IgD-negative memory B cell (primary cell): Measurements from ENCODE around the gene FBRS. TPM values are rescaled to one million over a fixed set of nuclear protein-coding genes. Genes with fewer than 3 reads are reported as not detected.
A peak's percentile ranks its signal among the peaks of the same experiment; 100 is the strongest.

ENCODE experiments used
- H3K27ac Mint-ChIP-seq, 3 donors: one replicate each; pipeline ENCODE4 v1.8.0; 2020 to 2022; ENCODE audit warnings: mild to moderate bottlenecking in 3 of 3, mixed read lengths in 3 of 3, moderate library complexity in 1 of 3
- H3K27me3 Mint-ChIP-seq: one replicate; pipeline ENCODE4 v1.8.0; 2021; ENCODE audit warnings: mixed read lengths
- H3K36me3 Mint-ChIP-seq: one replicate; pipeline ENCODE4 v1.8.0; 2020; ENCODE audit warnings: mild to moderate bottlenecking, mixed read lengths
- H3K4me1 Mint-ChIP-seq, 3 donors: one replicate each; pipeline ENCODE4 v1.8.0; 2020 to 2022; ENCODE audit warnings: mixed read lengths in 3 of 3, mild to moderate bottlenecking in 1 of 3
- H3K4me3 Mint-ChIP-seq, 4 donors: one replicate each; pipeline ENCODE4 v1.8.0; 2020 to 2022; ENCODE audit warnings: mild to moderate bottlenecking in 4 of 4, mixed read lengths in 4 of 4, moderate library complexity in 3 of 4
- H3K9me3 Mint-ChIP-seq, 3 donors: one replicate each; pipeline ENCODE4 v1.8.0; 2020 to 2021; ENCODE audit warnings: mixed read lengths in 3 of 3, mild to moderate bottlenecking in 1 of 3
- polyA plus RNA-seq: library from polyadenylated mRNA; unstranded; fragments of 300-500 nt; fragmentation: Illumina TruSeq; gene quantifications from one replicate; pipeline ENCODE4 v1.2.3, GENCODE V29; 2021

Gene FBRS
- polyA plus RNA-seq, 1 donor from 2014 or later: 7.1 TPM

GRCh38 chr16:30654856-30655255 lies 3.4 kb upstream of the FBRS start:
- no peak overlapping the region for H3K27ac Mint-ChIP-seq
- peak overlapping the region in 1 of 4 donors; percentile 8 for H3K4me3 Mint-ChIP-seq
- peaks cover 15 to 22% (median 18%) of the 10 kb centered on the region in 3 donors for H3K4me1 Mint-ChIP-seq
- H3K36me3 Mint-ChIP-seq: peaks cover 3% of the 10 kb centered on the region
- H3K9me3 Mint-ChIP-seq: no peaks in the 10 kb centered on the region
- H3K27me3 Mint-ChIP-seq: no peaks in the 10 kb centered on the region

GRCh38 chr16:30655815-30656347 lies 2.4 kb upstream of the FBRS start:
- H3K4me1 Mint-ChIP-seq: peaks cover 15 to 21% (median 17%) of the 10 kb centered on the region in 3 donors
- peak overlapping the region in 2 of 3 donors; percentile 85 to 90 for H3K27ac Mint-ChIP-seq
- no peaks in the 10 kb centered on the region for H3K9me3 Mint-ChIP-seq
- H3K27me3 Mint-ChIP-seq: no peaks in the 10 kb centered on the region
- H3K4me3 Mint-ChIP-seq: peak overlapping the region in 3 of 4 donors; percentile 59 to 95 (median 87)
- peaks cover 3% of the 10 kb centered on the region for H3K36me3 Mint-ChIP-seq

- Mint-ChIP-seq H3K27ac (peak overlapping the region; percentile 85 to 100 (median 90)), H3K27me3 (no peaks in the 10 kb centered on the region), H3K36me3 (peaks cover 3% of the 10 kb centered on the region), H3K4me3 (peak overlapping the region; percentile 44 to 95 (median 73)), H3K9me3 (no peaks in the 10 kb centered on the region), H3K4me1 (peaks cover 19 to 24% (median 21%) of the 10 kb centered on the region in 3 donors)
Observed at GRCh38 chr16:30656388-30656787, 1.8 kb upstream of the FBRS start.

GRCh38 chr16:30656974-30657865 lies 1.0 kb upstream of the FBRS start:
- H3K36me3 Mint-ChIP-seq: peaks cover 3% of the 10 kb centered on the region

DNA sequence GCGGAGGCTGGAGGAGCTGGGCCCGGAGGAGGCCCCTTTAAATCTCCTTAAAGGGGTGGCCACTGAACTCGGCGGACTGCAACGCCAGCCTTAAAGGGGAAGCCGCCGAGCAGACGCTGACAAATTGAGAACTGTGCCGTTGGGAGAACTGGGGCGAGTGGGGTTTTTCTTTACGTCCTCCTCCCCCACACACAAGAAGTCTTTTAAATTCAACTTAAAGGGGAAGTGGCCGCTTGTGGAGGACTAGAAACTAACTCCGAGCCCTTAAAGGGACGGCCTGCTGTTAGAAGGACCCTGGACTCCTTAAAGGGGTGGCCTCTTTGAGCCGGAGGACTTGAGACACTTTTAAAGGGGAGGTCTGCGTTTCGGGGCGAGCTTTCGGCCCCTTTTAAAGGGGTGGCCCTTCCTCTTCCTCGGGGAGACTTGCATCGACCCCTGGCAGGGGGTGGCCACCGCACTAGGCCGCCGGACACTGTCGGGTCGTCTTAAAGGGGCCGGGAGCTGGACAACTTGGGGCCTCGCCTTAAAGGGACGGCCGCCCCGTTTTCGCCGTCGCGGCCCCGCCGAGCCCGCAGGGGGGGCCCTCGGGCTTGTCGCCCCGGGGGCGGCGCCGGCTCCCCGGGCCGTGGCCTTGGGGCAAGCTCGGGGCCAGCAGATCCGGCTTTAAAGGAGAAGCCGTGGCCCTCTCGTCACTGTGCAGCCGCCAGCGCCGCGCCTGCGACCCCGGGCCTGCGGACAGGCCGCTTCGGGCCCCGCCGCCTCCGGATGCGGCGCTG lies 688 bp downstream of the FBRS start:
- Mint-ChIP-seq H3K9me3 (no peaks in the 10 kb centered on the region), H3K27me3 (no peaks in the 10 kb centered on the region), H3K4me1 (peaks cover 22 to 34% (median 24%) of the 10 kb centered on the region in 3 donors), H3K36me3 (peaks cover 3% of the 10 kb centered on the region), H3K4me3 (peak overlapping the region; percentile 91 to 100 (median 95)), H3K27ac (peak overlapping the region; percentile 90 to 100 (median 98))

More at GRCh38 chr16:30656974-30657865, 1.0 kb upstream of the FBRS start:
- no peaks in the 10 kb centered on the region for H3K9me3 Mint-ChIP-seq
- peak overlapping the region; percentile 90 to 100 (median 98) for H3K27ac Mint-ChIP-seq
- H3K4me1 Mint-ChIP-seq: peaks cover 16 to 23% (median 22%) of the 10 kb centered on the region in 3 donors
- peak overlapping the region; percentile 77 to 95 (median 92) for H3K4me3 Mint-ChIP-seq
- no peaks in the 10 kb centered on the region for H3K27me3 Mint-ChIP-seq

DNA sequence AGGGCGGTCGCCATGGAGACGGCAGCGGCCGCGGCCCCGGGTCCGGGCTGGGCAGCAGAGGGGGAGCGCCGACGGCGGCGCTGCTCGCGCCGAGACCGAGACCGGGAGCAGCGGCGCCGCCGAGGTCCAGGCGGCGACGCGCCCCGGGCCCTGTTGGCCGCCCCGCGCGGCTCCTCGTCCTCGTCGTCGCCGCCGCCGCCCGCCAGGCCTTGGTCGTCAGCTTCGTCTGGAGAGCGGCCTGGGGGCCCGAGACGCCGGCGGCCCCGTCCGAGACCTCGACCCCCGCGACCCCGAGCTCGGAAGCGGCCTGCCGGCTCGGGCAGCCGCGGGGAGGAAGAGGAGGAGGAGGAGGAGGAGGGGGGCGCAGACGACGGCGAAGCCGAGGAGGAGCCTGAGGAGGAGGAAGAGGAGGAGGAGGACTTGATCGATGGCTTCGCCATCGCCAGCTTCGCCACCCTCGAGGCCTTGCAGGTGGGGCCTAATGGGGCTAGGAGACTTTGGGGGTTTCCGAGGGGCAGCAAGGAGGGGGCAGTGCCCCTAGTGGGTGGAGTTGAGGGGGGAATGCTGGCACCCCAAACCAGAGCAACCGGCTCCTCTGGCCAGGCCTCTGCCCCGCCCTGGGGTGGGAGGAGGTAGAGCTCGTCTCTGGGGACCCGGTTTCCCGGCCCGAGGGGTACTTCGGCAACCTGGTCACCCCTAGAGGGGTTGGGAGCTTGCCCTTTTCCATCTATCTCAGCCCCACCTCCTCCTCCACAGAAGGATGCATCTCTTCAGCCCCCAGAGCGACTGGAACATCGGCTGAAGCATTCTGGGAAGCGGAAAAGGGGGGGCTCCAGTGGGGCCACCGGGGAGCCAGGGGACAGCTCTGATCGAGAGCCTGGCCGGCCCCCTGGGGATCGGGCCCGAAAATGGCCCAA lies 1.5 kb downstream of the FBRS start:
- Mint-ChIP-seq H3K9me3 (no peaks in the 10 kb centered on the region), H3K36me3 (peaks cover 3% of the 10 kb centered on the region), H3K4me1 (peaks cover 22 to 34% (median 24%) of the 10 kb centered on the region in 3 donors), H3K4me3 (peak overlapping the region; percentile 88 to 93 (median 92)), H3K27me3 (no peaks in the 10 kb centered on the region), H3K27ac (peak overlapping the region; percentile 95 to 99 (median 96))

DNA sequence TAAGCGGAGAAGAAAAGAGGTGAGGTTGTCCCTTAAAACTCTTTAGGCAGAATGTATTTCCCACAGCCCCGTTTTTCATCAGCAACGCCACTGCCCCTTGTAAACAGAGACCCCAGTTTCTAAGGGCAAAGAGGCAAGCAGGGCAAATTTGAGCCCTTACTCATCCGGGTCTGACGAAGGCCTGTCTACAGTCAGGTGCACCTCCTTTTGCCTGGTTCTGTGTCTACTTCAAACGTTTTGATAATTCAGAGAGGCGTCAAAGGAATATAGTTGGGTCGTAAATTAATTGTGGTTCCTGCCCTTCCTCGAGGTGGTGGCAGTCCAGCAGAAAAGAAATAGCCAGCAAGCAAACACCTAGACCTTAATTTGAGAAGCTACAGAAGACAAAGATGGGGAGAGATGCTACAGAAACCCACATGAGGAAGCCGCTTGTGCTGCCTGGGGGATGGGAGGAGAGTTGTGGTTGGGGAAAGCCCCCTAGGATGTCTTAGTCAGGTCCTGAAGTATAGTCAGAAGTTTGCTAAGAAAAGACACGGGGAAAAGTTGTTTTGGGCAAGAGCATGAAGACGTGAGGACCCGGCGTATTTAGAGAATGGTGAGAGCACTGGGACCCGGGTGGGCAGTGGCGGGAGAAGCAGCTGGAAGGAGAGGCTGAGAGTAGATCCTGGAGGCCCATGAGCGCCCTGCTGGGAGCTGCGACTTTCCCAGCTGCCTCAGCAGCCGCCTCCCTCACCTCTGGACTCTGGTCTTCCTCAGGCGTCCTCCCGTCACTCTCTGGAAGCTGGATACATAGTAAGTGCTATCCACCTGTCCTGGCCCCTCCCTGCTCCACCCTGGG lies 2.4 kb downstream of the FBRS start:
- peaks cover 22 to 34% (median 24%) of the 10 kb centered on the region in 3 donors for H3K4me1 Mint-ChIP-seq
- peak overlapping the region; percentile 88 to 93 (median 92) for H3K4me3 Mint-ChIP-seq
- no peaks in the 10 kb centered on the region for H3K9me3 Mint-ChIP-seq
- peaks cover 1% of the 10 kb centered on the region for H3K36me3 Mint-ChIP-seq
- H3K27ac Mint-ChIP-seq: peak overlapping the region; percentile 95 to 99 (median 96)
- no peaks in the 10 kb centered on the region for H3K27me3 Mint-ChIP-seq

DNA sequence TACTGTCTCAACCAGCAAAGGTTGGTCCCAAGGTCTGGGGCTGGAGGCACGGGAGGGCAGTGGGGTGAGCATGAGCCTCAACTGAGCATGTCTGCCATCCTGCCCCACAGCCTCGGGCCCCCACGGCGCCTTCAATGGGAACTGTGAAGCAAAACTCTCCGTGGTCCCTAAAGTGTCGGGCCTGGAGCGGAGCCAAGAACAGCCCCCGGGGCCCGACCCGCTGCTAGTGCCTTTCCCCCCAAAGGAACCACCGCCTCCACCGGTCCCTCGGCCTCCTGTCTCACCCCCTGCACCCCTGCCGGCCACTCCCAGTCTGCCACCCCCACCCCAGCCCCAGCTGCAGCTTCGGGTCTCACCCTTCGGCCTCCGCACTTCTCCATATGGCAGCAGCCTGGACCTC lies 4.2 kb downstream of the FBRS start:
- Mint-ChIP-seq H3K4me3 (peak overlapping the region in 2 of 4 donors; percentile 50 to 80), H3K9me3 (no peaks in the 10 kb centered on the region), H3K27me3 (no peaks in the 10 kb centered on the region), H3K36me3 (no peaks in the 10 kb centered on the region), H3K27ac (no peak overlapping the region), H3K4me1 (peaks cover 17 to 28% (median 22%) of the 10 kb centered on the region in 3 donors)

DNA sequence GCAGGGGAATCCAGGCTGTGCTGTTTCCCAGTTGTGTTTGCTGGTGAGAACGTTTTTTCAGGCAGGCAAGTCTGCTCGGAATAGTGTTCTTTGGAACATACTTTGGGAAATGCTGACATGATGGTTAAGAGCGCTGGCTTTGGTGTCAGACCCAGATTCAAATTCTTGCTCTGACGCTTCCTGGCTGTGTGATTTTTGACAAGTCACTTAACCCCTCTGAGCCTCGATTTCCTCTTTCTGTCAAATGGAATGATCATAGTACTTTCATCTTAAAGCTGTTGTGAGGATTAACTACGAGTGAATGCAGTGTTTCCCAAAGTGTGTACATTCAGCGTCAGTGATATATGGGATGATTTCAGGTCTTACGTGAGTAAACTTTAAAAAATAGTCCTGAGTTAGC lies 4.8 kb downstream of the FBRS start:
- peaks cover 19 to 26% (median 22%) of the 10 kb centered on the region in 3 donors for H3K4me1 Mint-ChIP-seq
- no peaks in the 10 kb centered on the region for H3K36me3 Mint-ChIP-seq
- H3K9me3 Mint-ChIP-seq: no peaks in the 10 kb centered on the region
- H3K27me3 Mint-ChIP-seq: no peaks in the 10 kb centered on the region
- H3K27ac Mint-ChIP-seq: peak overlapping the region in 2 of 3 donors; percentile 58 to 71
- H3K4me3 Mint-ChIP-seq: peak overlapping the region in 3 of 4 donors; percentile 50 to 77 (median 55)

DNA sequence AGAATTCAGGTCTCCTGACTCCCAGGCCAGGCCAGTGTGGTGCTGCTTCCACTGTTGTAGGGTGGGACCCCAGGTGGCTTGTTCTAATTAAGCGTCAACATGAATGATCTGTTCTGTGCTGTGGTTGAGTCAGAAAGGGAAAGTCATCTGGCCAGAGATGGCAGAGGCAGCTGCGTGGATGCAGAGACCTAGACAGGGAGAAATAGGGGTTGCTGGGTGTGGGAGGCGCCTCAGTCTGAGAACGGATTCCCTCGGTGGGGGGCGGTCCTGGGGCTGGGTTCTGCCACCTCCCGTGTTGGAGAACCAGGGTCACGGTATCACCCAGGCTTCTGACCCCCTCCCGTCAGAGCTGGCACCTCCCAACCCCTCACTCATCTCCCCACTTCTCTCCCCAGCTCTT lies 5.6 kb downstream of the FBRS start:
- H3K9me3 Mint-ChIP-seq: no peaks in the 10 kb centered on the region
- H3K27me3 Mint-ChIP-seq: no peaks in the 10 kb centered on the region
- peaks cover 19 to 26% (median 20%) of the 10 kb centered on the region in 3 donors for H3K4me1 Mint-ChIP-seq
- peak overlapping the region in 2 of 4 donors; percentile 50 to 77 for H3K4me3 Mint-ChIP-seq
- H3K36me3 Mint-ChIP-seq: no peaks in the 10 kb centered on the region
- no peak overlapping the region for H3K27ac Mint-ChIP-seq

GRCh38 chr16:30664616-30665109 lies 6.4 kb downstream of the FBRS start:
- H3K9me3 Mint-ChIP-seq: no peaks in the 10 kb centered on the region
- H3K4me1 Mint-ChIP-seq: peaks cover 18 to 26% (median 19%) of the 10 kb centered on the region in 3 donors
- no peaks in the 10 kb centered on the region for H3K27me3 Mint-ChIP-seq
- peak overlapping the region in 1 of 4 donors; percentile 78 for H3K4me3 Mint-ChIP-seq
- H3K27ac Mint-ChIP-seq: peak overlapping the region in 1 of 3 donors; percentile 35
- no peaks in the 10 kb centered on the region for H3K36me3 Mint-ChIP-seq

DNA sequence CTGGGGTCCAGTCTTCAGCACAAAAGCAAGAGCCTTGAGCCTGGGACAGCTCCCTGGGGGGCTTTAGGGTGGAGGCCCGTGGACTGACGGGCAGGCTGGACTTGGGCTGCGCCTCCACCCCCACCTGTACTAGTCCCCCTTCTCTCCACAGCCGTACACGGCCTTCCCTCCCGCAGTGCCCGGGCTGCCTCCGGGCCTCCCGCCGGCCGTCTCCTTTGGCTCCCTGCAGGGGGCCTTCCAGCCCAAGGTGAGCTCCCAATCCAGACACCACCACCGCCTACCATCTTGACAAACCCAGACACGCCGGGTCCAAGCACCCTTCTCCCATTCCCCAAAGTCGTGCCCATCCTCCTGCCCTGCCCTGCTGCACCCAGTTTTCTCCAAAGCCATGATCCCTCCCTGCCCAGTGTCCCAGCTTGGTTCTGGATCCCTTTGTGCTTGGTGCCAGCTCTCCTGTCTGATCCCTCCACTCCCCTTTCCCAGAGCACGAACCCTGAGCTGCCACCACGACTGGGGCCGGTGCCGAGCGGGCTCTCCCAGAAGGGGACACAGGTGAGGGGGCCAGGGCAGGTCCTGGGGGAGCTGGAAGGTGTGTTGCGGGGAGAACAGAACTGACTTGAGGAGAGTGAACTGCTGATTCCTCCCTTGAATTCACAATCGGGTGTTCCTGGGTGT lies 7.1 kb downstream of the FBRS start:
- Mint-ChIP-seq H3K27ac (peak overlapping the region in 2 of 3 donors; percentile 23 to 35), H3K36me3 (no peaks in the 10 kb centered on the region), H3K27me3 (no peaks in the 10 kb centered on the region), H3K4me1 (peaks cover 18 to 26% (median 19%) of the 10 kb centered on the region in 3 donors), H3K4me3 (no peak overlapping the region), H3K9me3 (no peaks in the 10 kb centered on the region)

GRCh38 chr16:30665830-30666190 lies 7.6 kb downstream of the FBRS start:
- Mint-ChIP-seq H3K9me3 (no peaks in the 10 kb centered on the region), H3K4me3 (no peak overlapping the region), H3K27ac (peak overlapping the region in 2 of 3 donors; percentile 23 to 35), H3K36me3 (no peaks in the 10 kb centered on the region), H3K27me3 (no peaks in the 10 kb centered on the region), H3K4me1 (peaks cover 14 to 22% (median 15%) of the 10 kb centered on the region in 3 donors)
